Measurements from ENCODE around the gene FBXO15.

The FBXO15 gene

DNA sequence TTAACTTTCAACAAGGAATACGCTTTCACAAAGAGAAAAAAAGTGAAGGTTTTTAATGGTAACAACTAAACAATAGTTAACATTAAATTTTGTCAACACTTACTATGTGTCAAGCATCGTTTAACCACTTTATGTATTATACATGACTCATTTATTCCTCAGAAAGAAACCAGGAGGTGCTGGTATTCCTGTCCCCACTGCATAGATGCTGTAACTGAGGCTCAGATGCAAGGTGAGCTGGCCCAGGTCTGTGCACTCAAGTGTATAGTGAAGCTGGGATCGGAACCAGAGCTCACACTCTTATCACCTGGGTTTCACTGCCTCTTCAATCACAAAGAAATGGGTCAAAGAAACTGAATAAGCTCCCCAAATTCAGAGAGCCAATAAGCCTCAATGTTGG, 16.5 kb downstream of the FBXO15 start:
- TF ChIP-seq, protein P1, sequence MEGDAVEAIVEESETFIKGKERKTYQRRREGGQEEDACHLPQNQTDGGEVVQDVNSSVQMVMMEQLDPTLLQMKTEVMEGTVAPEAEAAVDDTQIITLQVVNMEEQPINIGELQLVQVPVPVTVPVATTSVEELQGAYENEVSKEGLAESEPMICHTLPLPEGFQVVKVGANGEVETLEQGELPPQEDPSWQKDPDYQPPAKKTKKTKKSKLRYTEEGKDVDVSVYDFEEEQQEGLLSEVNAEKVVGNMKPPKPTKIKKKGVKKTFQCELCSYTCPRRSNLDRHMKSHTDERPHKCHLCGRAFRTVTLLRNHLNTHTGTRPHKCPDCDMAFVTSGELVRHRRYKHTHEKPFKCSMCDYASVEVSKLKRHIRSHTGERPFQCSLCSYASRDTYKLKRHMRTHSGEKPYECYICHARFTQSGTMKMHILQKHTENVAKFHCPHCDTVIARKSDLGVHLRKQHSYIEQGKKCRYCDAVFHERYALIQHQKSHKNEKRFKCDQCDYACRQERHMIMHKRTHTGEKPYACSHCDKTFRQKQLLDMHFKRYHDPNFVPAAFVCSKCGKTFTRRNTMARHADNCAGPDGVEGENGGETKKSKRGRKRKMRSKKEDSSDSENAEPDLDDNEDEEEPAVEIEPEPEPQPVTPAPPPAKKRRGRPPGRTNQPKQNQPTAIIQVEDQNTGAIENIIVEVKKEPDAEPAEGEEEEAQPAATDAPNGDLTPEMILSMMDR (IDR thresholded peaks at IDR 0.05; ENCODE audit: low read depth, low read length): no peak
- no peak for DNase-seq (ENCODE audit: extremely low read depth, low read depth)

DNA sequence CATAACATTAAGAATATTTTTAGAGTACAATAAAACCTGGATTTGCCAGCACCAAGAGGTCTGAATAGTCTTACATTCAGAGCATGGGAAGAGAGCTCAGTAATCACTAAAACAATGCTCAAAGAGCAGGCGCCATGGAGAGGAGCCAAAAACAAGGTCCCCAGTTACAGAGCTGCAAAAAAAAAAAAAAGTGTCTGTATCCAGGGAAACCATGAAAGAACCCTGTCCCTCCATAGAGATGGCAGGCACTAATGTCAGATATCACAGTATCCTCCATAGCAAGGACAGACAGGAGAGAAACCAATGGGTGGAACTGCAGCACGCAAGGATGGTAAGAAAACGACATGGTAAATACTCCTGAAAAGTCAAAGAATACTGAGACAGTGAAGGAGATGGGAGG, 19.5 kb downstream of the FBXO15 start:
- TF ChIP-seq, protein P1 (IDR thresholded peaks at IDR 0.05; ENCODE audit: low read depth, low read length): no peak
- no peak for DNase-seq (ENCODE audit: extremely low read depth, low read depth)

DNA sequence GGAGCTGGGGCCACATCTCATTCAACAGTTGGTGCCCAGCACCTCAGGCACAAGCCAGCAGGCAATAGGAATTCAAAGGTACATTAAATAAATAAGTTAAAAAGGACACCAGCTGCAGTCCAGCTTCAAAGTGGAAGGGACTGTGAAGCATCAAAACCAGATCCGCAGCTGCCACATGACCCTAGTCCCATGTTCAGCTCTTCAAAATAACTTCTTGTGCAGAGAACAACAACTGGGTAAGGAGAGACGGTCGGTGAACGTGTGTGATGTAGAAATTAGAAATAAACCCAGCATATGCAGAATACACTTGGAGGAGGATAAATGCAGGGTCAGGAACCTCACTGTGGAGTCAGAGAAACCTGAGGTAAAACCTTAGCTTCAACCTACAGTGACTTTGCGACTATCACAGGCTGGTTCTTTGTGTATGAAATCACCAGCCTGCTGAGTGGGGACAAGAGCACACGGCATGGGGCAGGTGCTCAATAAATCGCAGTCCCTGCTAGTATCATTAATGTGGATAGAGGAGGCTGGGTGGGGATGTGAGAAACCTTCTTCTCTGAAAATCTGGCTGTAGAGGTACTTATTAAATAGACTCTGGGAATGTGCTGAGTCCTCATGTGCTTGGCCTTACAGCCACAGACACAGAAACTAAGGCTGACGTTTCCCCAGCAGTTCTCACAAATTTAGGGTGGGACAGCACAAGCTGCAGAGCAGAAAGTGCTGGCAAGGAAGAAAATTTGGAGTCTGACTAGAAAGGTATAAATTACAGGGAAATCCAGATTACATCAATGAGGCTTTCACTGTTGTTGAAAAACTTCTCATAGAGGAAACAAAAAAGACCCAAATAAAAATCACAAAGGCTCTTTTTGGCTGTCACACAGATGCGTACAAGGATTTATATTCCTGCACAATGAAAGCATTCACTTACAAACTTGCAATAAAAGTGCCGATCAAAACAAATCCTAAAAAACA, 20.7 kb downstream of the FBXO15 start:
- no peak for DNase-seq (ENCODE audit: extremely low read depth, low read depth)
- TF ChIP-seq, protein P1 (IDR thresholded peaks at IDR 0.05; ENCODE audit: low read depth, low read length): no peak

DNA sequence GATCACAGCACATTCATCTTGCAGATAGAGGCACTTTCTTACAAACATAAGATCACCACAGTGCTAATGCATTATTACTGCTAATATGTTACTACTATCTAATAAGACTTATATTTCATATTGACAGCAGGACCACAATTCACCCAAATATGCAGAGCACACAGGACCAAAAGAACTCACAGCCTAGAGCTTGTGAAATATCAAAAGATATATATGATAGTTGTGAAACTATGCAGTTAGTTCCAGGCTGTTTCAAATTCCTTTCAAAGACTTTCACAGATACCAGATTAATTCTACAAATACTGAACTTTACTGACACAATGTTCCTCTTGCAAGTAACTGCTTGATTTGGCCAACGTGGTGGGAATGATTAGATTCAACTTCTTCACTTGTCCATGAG, 23.0 kb downstream of the FBXO15 start:
- DNase-seq (ENCODE audit: extremely low read depth, low read depth): no peak
- TF ChIP-seq, protein P1 (IDR thresholded peaks at IDR 0.05; ENCODE audit: low read depth, low read length): no peak

DNA sequence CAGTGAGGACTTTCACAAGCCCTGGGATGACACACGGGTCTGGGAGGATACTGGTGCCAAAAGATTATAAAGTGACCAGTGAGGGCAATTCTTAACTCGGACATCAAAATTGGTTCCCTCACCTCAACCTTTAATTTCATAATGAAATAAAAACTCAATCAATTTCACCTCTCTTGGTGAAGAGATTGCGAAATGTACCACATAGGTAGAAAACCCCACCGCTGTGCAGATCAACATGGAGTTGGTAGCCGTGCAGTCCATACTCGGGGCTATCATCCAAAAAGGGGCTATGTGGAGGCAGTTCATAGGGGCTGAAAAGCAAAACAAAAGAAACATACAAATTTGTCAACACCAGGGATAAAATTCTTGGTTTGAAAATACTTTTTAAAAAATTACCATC, 24.4 kb downstream of the FBXO15 start:
- TF ChIP-seq, protein P1 (IDR thresholded peaks at IDR 0.05; ENCODE audit: low read depth, low read length): no peak
- no peak for DNase-seq (ENCODE audit: extremely low read depth, low read depth)

DNA sequence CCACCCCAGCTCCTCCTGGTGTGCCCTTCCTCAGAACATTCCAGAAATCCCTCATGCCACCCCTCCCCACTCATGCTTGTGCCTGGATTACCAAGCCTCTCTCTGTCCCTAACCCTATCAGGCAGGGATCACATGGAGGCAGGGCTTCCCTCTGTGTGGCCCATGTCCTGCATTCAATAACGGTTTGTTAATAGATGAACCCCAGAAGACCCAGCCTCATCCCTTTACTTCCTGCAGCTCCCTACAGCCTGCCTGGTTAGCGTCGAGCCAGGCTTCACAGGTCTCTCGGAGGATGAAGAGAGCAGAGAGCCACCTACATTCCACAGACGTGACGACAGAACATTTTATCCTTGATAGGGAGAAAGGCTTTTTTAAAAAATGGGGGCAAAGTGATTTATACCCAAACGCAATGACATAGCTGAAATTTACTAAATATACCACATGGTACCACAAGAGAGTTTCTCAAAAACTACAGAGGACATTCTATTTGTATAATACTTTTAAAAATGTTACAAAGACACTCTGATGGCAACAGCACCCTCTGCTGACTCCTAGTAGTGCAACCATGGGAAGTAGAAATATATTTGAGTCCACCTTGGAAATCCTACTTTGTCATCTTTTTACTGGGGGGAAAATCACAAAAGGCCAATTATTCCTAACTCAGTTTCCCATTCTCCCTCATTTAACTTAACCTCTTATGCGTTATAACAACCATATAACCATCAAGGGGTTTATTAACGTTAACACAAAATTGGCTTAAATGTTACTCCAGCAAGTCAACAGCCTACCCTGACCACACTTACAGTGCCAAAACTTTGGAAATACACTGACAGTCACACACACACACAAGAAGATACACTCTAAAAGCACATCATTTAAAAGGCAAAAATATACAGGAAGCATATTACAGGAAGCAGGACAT, 30.7 kb downstream of the FBXO15 start:
- TF ChIP-seq, protein P1 (IDR thresholded peaks at IDR 0.05; ENCODE audit: low read depth, low read length): peak; percentile 81
- DNase-seq (ENCODE audit: extremely low read depth, low read depth): peak; percentile 29

All from AG09319 (cell line).